ENCODE data around the gene SPR. TPM values are rescaled to one million over a fixed set of nuclear protein-coding genes. Genes with fewer than 3 reads are reported as not detected.

SPR gene
- total and polyA plus RNA-seq, 2 donors (not counting 3 experiments of a cell fraction or from before 2014, with no cell fraction given): 22.0 to 27.6 TPM

GRCh38 chr2:72892506-72893173 is 5.4 kb downstream of the SPR start:
- TF ChIP-seq FOS (IDR thresholded peaks at IDR 0.05; ENCODE audit: borderline replicate concordance, insufficient read depth, low read length) (no peak), CTCF (IDR thresholded peaks at IDR 0.05; ENCODE audit: extremely low read depth in 1 of 2, insufficient read depth in 1 of 2, low read depth in 1 of 2, low read length in 2 of 2) (peak; percentile 69 to 92)
- POLR2A ChIA-PET: interaction anchor here (1.3 kb wide), 1 partner anchor 285 kb away, joined by 5 read pairs; no protein-coding TSS in a partner anchor

More at GRCh38 chr2:72892506-72893173, 5.4 kb downstream of the SPR start:
- DNase-seq (ENCODE audit: low read depth, low spot score): peak; percentile 60
- BruUV-seq (replicated peaks): no TSS peak
- Histone ChIP-seq H3K9me3 (replicated peaks; ENCODE audit: control insufficient read depth, insufficient read depth, low read length) (no peaks in the 10 kb centered on the region), H4K20me1 (replicated peaks; ENCODE audit: control insufficient read depth, extremely low read depth, insufficient read depth, low read length) (no peaks in the 10 kb centered on the region), H3K79me2 (ENCODE audit: control insufficient read depth, insufficient read depth, low read length) (no peaks in the 10 kb centered on the region), H3K4me2 (ENCODE audit: insufficient read depth, low read length) (no peak overlapping the region), H3K27me3 (ENCODE audit: control insufficient read depth in 2 of 2, insufficient read depth in 2 of 2, low read length in 2 of 2) (no peaks in the 10 kb centered on the region), H3K4me3 (replicated peaks in 1 of 3; ENCODE audit: insufficient read depth in 1 of 3, low read depth in 1 of 3, low read length in 3 of 3) (no peak overlapping the region), H3K4me1 (ENCODE audit: control insufficient read depth, extremely low read depth, insufficient read depth, low read length) (peaks cover 22% of the 10 kb centered on the region), H2AFZ (ENCODE audit: low read depth, low read length) (no peak overlapping the region), H3K36me3 (ENCODE audit: control insufficient read depth in 2 of 2, extremely low read depth in 1 of 2, insufficient read depth in 2 of 2, low read length in 2 of 2) (peaks cover 0 to 9% of the 10 kb centered on the region in 2 experiments), H3K27ac (ENCODE audit: insufficient read depth, low read depth, low read length) (no peak overlapping the region), H3K9me1 (replicated peaks; ENCODE audit: control insufficient read depth, extremely low read depth, insufficient read depth, low read length) (no peaks in the 10 kb centered on the region), H3K9ac (replicated peaks; ENCODE audit: extremely low read depth, insufficient read depth, low read length) (no peak overlapping the region)
- intact Hi-C loops (cut with micrococcal nuclease): loop anchor here (1.0 kb wide), 6 partner anchors 43 to 320 kb away; no protein-coding TSS in a partner anchor
- peak; percentile 74 for FAIRE-seq
- CTCF ChIA-PET: interaction anchor here (0.6 to 10.7 kb wide), 56 partner anchors 9 to 398 kb away, joined by 3 to 261 read pairs (median 6); partner anchors contain the start of genes EMX1, PRADC1 and SMYD5
- dilution Hi-C loops (cut with MboI; ENCODE audit: extremely low pct_ligation_motif_present, low sequenced_read_pairs): no loop called here
